HT-29 (cell line): ENCODE measurements around the gene EHF. TPM values are rescaled to one million over a fixed set of nuclear protein-coding genes. Genes with fewer than 3 reads are reported as not detected.

Source experiments
- total RNA-seq: library from RNA; depleted of rRNA; stranded (reverse); fragments of >200 nt; shearing (Covaris generic); gene quantifications from 2 replicates; pipeline ENCODE4 v1.2.3, GENCODE V29; 2014; rRNA removed

EHF gene
- total RNA-seq, 1 experiment from 2014 or later, result 320 TPM

Other genes with a start within 250 kb of the EHF start
- 59.2 and 61.7 TPM in 2 replicates for gene CAT, start 182.2 kb upstream of the EHF start, total RNA-seq
- gene ELF5, start 107.3 kb upstream of the EHF start, total RNA-seq, result 1.3 and 1.6 TPM in 2 replicates